ENCODE results near the gene ZNF536. TPM values are rescaled to one million over a fixed set of nuclear protein-coding genes. Genes with fewer than 3 reads are reported as not detected.

Gene ZNF536
- total and polyA plus RNA-seq, 9 of the 15 experiments (the other 6 are each of a cell fraction or from before 2014, with no cell fraction given) = not detected

DNA sequence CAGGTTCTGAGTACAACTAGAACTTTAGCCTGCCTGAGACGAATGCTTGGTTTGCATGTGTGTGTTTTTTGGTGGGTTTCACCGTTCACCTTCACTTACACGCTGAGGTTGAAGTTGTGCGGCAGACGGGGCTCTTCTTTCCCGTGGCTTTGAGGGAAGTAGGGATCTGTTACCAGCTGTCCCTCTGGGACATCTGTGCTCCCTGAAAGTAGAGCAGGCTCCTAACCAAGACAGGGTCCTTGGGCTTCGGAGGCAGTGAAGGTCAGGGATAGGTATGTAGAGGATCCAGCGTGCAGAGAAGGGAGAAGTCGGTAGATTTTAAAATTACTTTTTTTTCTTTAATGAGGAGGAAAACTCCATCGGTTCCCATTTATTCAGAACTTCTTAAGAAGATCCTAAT lies 48.7 kb downstream of the ZNF536 start (continued):
- TF ChIP-seq PCBP2 (IDR thresholded peaks at IDR 0.05; ENCODE audit: low read depth, low read length, poor library complexity, severe bottlenecking) (no peak), FOXM1 (IDR thresholded peaks at IDR 0.05; ENCODE audit: low read depth) (no peak), FOXM1 (CRISPR knock-in tag; IDR thresholded peaks at IDR 0.05; ENCODE audit: low read depth) (no peak), MAFK (IDR thresholded peaks at IDR 0.05; ENCODE audit: low read length) (no peak), GATA2 (CRISPR knock-in tag; IDR thresholded peaks at IDR 0.05) (no peak)
- TF ChIP-seq, protein P1, sequence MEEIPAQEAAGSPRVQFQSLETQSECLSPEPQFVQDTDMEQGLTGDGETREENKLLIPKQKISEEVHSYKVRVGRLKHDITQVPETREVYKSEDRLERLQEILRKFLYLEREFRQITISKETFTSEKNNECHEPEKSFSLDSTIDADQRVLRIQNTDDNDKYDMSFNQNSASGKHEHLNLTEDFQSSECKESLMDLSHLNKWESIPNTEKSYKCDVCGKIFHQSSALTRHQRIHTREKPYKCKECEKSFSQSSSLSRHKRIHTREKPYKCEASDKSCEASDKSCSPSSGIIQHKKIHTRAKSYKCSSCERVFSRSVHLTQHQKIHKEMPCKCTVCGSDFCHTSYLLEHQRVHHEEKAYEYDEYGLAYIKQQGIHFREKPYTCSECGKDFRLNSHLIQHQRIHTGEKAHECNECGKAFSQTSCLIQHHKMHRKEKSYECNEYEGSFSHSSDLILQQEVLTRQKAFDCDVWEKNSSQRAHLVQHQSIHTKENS (CRISPR knock-in tag; IDR thresholded peaks at IDR 0.05) = no peak

DNA sequence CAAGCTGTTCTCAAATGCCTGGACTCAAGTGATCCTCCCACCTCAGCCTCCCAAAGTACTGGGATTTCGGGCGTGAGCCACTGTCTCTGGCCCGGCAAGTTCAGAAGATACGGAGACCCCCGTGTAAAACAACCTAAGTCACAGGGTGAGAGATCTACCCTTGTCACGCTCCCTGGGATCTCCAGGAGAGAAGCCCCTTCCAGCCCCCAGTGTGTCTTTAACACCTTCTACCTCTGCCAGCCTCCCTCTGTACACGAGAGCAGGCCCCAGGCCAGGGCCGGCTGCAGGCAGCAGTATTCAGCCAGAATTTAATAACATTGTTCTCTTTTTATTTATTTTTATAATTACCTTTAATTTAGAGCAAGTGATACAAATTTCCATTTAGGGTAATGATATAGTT lies 49.4 kb downstream of the ZNF536 start:
- ChIA-PET CTCF (ENCODE audit: low intra/inter-chr PET ratio) (no interaction called here), POLR2A (no interaction called here)
- FAIRE-seq (no peak), DNase-seq (ENCODE audit: extremely low read depth in 1 of 4, low spot score in 3 of 4) (no peak), ATAC-seq (no peak)
- Histone ChIP-seq H3K27me3 (ENCODE audit: control insufficient read depth in 2 of 2, insufficient read depth in 2 of 2, low read length in 2 of 2) (peaks cover 0 to 4% of the 10 kb centered on the region in 2 experiments; a peak in 3 of 5 replicates), H3K4me2 (ENCODE audit: insufficient read depth, low read length) (no peak overlapping the region), H4K20me1 (replicated peaks; ENCODE audit: control insufficient read depth, insufficient read depth, low read length) (no peaks in the 10 kb centered on the region), H3K79me2 (ENCODE audit: control insufficient read depth, insufficient read depth, low read length) (no peaks in the 10 kb centered on the region), H3K36me3 (ENCODE audit: control insufficient read depth, insufficient read depth, low read length) (no peaks in the 10 kb centered on the region), H3K27ac (ENCODE audit: extremely low read depth, low read depth, low read length) (no peak overlapping the region), H3K9me1 (ENCODE audit: control insufficient read depth, insufficient read depth, low read length) (no peaks in the 10 kb centered on the region), H2AFZ (ENCODE audit: low read depth, low read length) (no peak overlapping the region), H3K4me1 (replicated peaks in 1 of 2; ENCODE audit: control insufficient read depth in 2 of 2, insufficient read depth in 2 of 2, low read length in 2 of 2) (no peaks in the 10 kb centered on the region), H3K9me3 (replicated peaks; ENCODE audit: control insufficient read depth, insufficient read depth, low read depth, low read length) (no peaks in the 10 kb centered on the region), H3K9ac (ENCODE audit: insufficient read depth in 1 of 2, low read depth in 2 of 2, low read length in 2 of 2) (no peak overlapping the region), H3K4me3 (no peak overlapping the region)
- in situ Hi-C loops (cut with MboI) (no loop called here), intact Hi-C loops (cut with micrococcal nuclease) (no loop called here)
- 0% methylated on average over 8 of the region's 8 CpGs for WGBS (ENCODE audit: insufficient coverage, low coverage, missing lambda C conversion rate)
- BruUV-seq (replicated peaks) = no TSS peak
- TF ChIP-seq ARNT (IDR thresholded peaks at IDR 0.05) (no peak), CBFA2T2 (conservative IDR thresholded peaks at IDR 0.05) (no peak)
- TF ChIP-seq, protein P2, sequence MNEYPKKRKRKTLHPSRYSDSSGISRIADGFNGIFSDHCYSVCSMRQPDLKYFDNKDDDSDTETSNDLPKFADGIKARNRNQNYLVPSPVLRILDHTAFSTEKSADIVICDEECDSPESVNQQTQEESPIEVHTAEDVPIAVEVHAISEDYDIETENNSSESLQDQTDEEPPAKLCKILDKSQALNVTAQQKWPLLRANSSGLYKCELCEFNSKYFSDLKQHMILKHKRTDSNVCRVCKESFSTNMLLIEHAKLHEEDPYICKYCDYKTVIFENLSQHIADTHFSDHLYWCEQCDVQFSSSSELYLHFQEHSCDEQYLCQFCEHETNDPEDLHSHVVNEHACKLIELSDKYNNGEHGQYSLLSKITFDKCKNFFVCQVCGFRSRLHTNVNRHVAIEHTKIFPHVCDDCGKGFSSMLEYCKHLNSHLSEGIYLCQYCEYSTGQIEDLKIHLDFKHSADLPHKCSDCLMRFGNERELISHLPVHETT (CRISPR knock-in tag; conservative IDR thresholded peaks at IDR 0.05 in 1 of 2, IDR thresholded peaks at IDR 0.05 in 1 of 2) = no peak
